SU-DHL-6 (cell line): Measurements from ENCODE around the gene RASA3.
A peak's percentile ranks its signal among the peaks of the same experiment; 100 is the strongest.

Experiments used
- H2AFZ ChIP-seq: fragments of 200-600 bp; sonication (generic); 2 replicates; pipeline ENCODE4 v1.6.1; 2014; ENCODE audit warnings: low read depth, mild to moderate bottlenecking, moderate library complexity, mixed read lengths, antibody characterized with exemption, low read length; ENCODE audit not compliant: severe bottlenecking
- H3F3A ChIP-seq: fragments of 200-600 bp; shearing (Covaris generic); 2 replicates; pipeline ENCODE4 v1.6.0; 2016; ENCODE audit warnings: antibody characterized with exemption, mild to moderate bottlenecking; ENCODE audit not compliant: insufficient read depth
- H3K27ac ChIP-seq: fragments of 200-600 bp; sonication (generic); 2 replicates; pipeline ENCODE4 v1.5.1; 2016; ENCODE audit warnings: low read depth, mild to moderate bottlenecking, low read length, moderate library complexity, mixed read lengths
- H3K27me3 ChIP-seq: fragments of 200-600 bp; sonication (generic), shearing (Covaris generic); 2 replicates; pipeline ENCODE4 v1.6.0; 2014; ENCODE audit warnings: mild to moderate bottlenecking, low read length
- H3K36me3 ChIP-seq: fragments of 200-600 bp; sonication (generic); 2 replicates; pipeline ENCODE4 v1.6.1; 2014; ENCODE audit warnings: mild to moderate bottlenecking, low read length, mixed read lengths
- H3K4me2 ChIP-seq: fragments of 300-600, 200-600 bp; shearing (Covaris generic), sonication (generic); 2 replicates; pipeline ENCODE4 v1.6.0; 2014; ENCODE audit warnings: low read length, low read depth, mild to moderate bottlenecking; ENCODE audit not compliant: poor library complexity, severe bottlenecking
- H3K4me3 ChIP-seq: fragments of 200-600 bp; sonication (generic); 2 replicates; pipeline ENCODE4 v1.5.1; 2014; ENCODE audit warnings: antibody characterized with exemption, low read length, mild to moderate bottlenecking, mixed read lengths; ENCODE audit not compliant: insufficient read depth, poor library complexity, severe bottlenecking
- H3K79me2 ChIP-seq: fragments of 200-600 bp; sonication (generic); 2 replicates; pipeline ENCODE4 v1.6.1; 2014; ENCODE audit warnings: mild to moderate bottlenecking, low read length, moderate library complexity; ENCODE audit not compliant: insufficient read depth
- H3K9ac ChIP-seq: fragments of 200-600 bp; sonication (generic); 2 replicates; pipeline ENCODE4 v1.7.0; 2014; ENCODE audit warnings: mild to moderate bottlenecking, low read length
- H3K9me2 ChIP-seq: fragments of 200-600 bp; sonication (generic); replicated peaks from 2 replicates; pipeline ENCODE4 v1.6.1; 2014; ENCODE audit warnings: low read length; ENCODE audit not compliant: insufficient read depth
- H3K9me3 ChIP-seq: fragments of 200-600 bp; sonication (generic); 2 replicates; pipeline ENCODE4 v1.6.1; 2014; ENCODE audit warnings: low read length, mixed read lengths; ENCODE audit not compliant: insufficient read depth
- H4K20me1 ChIP-seq: fragments of 200-600 bp; sonication (generic); 2 replicates; pipeline ENCODE4 v1.6.1; 2014; ENCODE audit warnings: low read depth, mild to moderate bottlenecking, antibody characterized with exemption, low read length, moderate library complexity, mixed read lengths
- EZH2phosphoT487 ChIP-seq: fragments of 200-600 bp; sonication (generic), shearing (Covaris generic); conservative IDR thresholded peaks from 2 replicates; pipeline ENCODE4 v1.6.1; 2018; ENCODE audit warnings: mild to moderate bottlenecking, antibody characterized with exemption, low read length, moderate library complexity, mixed read lengths
- TF ChIP-seq, protein P1 (sequence below): fragments of 200-600 bp; sonication (generic); IDR thresholded peaks from one replicate; pipeline ENCODE4 v1.5.1; 2017; ENCODE audit warnings: antibody characterized with exemption, mild to moderate bottlenecking, low read length, moderate library complexity; ENCODE audit not compliant: insufficient read depth, poor library complexity, severe bottlenecking

RASA3 gene

GRCh38 chr13:114129649-114130062 is 2.8 kb downstream of the RASA3 start:
- Histone ChIP-seq H3K9me3 (no peaks in the 10 kb centered on the region), H3K9me2 (no peaks in the 10 kb centered on the region), H3K9ac (no peak overlapping the region), H3K4me2 (peak overlapping the region; percentile 49), H3F3A (0 out of 2 replicates have a peak, but pooled peaks cover 6% of the 10 kb centered on the region), H3K4me3 (no peak overlapping the region), H2AFZ (no peak overlapping the region), H3K27me3 (no peaks in the 10 kb centered on the region), H3K36me3 (no peaks in the 10 kb centered on the region), H4K20me1 (no peaks in the 10 kb centered on the region), H3K79me2 (no peaks in the 10 kb centered on the region), H3K27ac (no peak overlapping the region)
- no peak for TF ChIP-seq EZH2phosphoT487
- TF ChIP-seq, protein P1, sequence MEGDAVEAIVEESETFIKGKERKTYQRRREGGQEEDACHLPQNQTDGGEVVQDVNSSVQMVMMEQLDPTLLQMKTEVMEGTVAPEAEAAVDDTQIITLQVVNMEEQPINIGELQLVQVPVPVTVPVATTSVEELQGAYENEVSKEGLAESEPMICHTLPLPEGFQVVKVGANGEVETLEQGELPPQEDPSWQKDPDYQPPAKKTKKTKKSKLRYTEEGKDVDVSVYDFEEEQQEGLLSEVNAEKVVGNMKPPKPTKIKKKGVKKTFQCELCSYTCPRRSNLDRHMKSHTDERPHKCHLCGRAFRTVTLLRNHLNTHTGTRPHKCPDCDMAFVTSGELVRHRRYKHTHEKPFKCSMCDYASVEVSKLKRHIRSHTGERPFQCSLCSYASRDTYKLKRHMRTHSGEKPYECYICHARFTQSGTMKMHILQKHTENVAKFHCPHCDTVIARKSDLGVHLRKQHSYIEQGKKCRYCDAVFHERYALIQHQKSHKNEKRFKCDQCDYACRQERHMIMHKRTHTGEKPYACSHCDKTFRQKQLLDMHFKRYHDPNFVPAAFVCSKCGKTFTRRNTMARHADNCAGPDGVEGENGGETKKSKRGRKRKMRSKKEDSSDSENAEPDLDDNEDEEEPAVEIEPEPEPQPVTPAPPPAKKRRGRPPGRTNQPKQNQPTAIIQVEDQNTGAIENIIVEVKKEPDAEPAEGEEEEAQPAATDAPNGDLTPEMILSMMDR = no peak

- Histone ChIP-seq H3F3A (0 out of 2 replicates have a peak, but pooled peaks cover 6% of the 10 kb centered on the region), H3K9me3 (no peaks in the 10 kb centered on the region), H3K4me3 (peak overlapping the region; percentile 24), H3K36me3 (no peaks in the 10 kb centered on the region), H3K27me3 (no peaks in the 10 kb centered on the region), H3K27ac (peak overlapping the region; percentile 42), H3K4me2 (peak overlapping the region; percentile 49), H3K9ac (peak overlapping the region; percentile 29), H4K20me1 (no peaks in the 10 kb centered on the region), H2AFZ (peak overlapping the region; percentile 67), H3K79me2 (no peaks in the 10 kb centered on the region), H3K9me2 (no peaks in the 10 kb centered on the region)
- TF ChIP-seq EZH2phosphoT487 = no peak
- TF ChIP-seq, protein P1 = no peak
Measured at GRCh38 chr13:114128624-114129522, 3.5 kb downstream of the RASA3 start.

DNA sequence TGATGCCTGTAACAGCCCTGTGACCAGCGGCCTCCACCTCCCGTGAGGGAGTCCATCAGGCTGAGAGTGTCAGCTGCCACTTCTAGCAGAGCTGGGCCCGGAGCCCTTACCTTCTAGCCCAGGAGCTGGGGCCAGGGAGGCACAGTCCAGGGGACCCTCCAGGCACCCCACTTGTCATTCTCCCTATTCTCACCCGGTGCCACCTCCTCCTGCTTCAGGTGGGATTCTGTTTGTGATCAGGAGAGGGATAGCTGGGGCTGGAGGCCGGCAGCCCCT is 4.1 kb downstream of the RASA3 start:
- H3K79me2 ChIP-seq = no peaks in the 10 kb centered on the region
- no peak overlapping the region for H3K27ac ChIP-seq
- no peaks in the 10 kb centered on the region for H3K27me3 ChIP-seq

More for the DNA sequence above, 4.1 kb downstream of the RASA3 start:
- H2AFZ ChIP-seq = peak overlapping the region; percentile 67
- H3K4me2 ChIP-seq = peak overlapping the region; percentile 49
- peak overlapping the region; percentile 29 for H3K9ac ChIP-seq
- H3K4me3 ChIP-seq = no peak overlapping the region
- TF ChIP-seq, protein P1 = no peak
- TF ChIP-seq EZH2phosphoT487 = no peak
- H4K20me1 ChIP-seq = no peaks in the 10 kb centered on the region
- H3K9me2 ChIP-seq = no peaks in the 10 kb centered on the region
- H3K36me3 ChIP-seq = no peaks in the 10 kb centered on the region
- no peaks in the 10 kb centered on the region for H3K9me3 ChIP-seq
- 0 out of 2 replicates have a peak, but pooled peaks cover 6% of the 10 kb centered on the region for H3F3A ChIP-seq
